Smooth muscle cell (in vitro differentiated cells): ENCODE measurements around the gene UBASH3A. TPM values are rescaled to one million over a fixed set of nuclear protein-coding genes. Genes with fewer than 3 reads are reported as not detected.
"Not testable (repeated sequence)": the region's sequence is repeated elsewhere in the genome, so short reads cannot be mapped to it uniquely, and the experiment has no call there.

Source experiments
- DNase-seq: peaks from one replicate; lab custom pipeline; 2025; ENCODE audit not compliant: unreplicated experiment; lab: John Stamatoyannopoulos, UW
- H2AFZ ChIP-seq: fragments of 200-600 bp; sonication (generic); 2 replicates; pipeline ENCODE4 v1.6.0; 2016; ENCODE audit warnings: antibody characterized with exemption, low read depth, mild to moderate bottlenecking
- H3F3A ChIP-seq: fragments of 200-600 bp; sonication (generic); 2 replicates; pipeline ENCODE4 v1.6.0; 2017; ENCODE audit warnings: antibody characterized with exemption, low read depth
- H3K27ac ChIP-seq: fragments of 200-600 bp; sonication (generic); 2 replicates; pipeline ENCODE4 v1.5.1; 2016; ENCODE audit warnings: low read depth, mild to moderate bottlenecking
- H3K27me3 ChIP-seq: fragments of 200-600 bp; sonication (generic); 2 replicates; pipeline ENCODE4 v1.6.1; 2016; ENCODE audit warnings: low read depth, mild to moderate bottlenecking
- H3K36me3 ChIP-seq: fragments of 200-600 bp; sonication (generic); 2 replicates; pipeline ENCODE4 v1.5.1; 2016; ENCODE audit warnings: low read depth
- H3K4me1 ChIP-seq: fragments of 200-600 bp; sonication (generic); 2 replicates; pipeline ENCODE4 v1.5.1; 2016; ENCODE audit warnings: low read depth
- H3K4me2 ChIP-seq: fragments of 200-600 bp; sonication (generic); 2 replicates; pipeline ENCODE4 v1.6.0; 2016; ENCODE audit warnings: mild to moderate bottlenecking
- H3K4me3 ChIP-seq: fragments of 200-600 bp; sonication (generic); 2 replicates; pipeline ENCODE4 v1.5.1; 2016; ENCODE audit warnings: mild to moderate bottlenecking
- H3K79me2 ChIP-seq: fragments of 200-600 bp; sonication (generic); 2 replicates; pipeline ENCODE4 v1.6.0; 2016; ENCODE audit warnings: low read depth, mild to moderate bottlenecking
- H3K9ac ChIP-seq: fragments of 200-600 bp; sonication (generic); 2 replicates; pipeline ENCODE4 v1.6.0; 2016; ENCODE audit warnings: low read depth
- H3K9me3 ChIP-seq: fragments of 200-600 bp; sonication (generic); replicated peaks from 2 replicates; pipeline ENCODE4 v1.5.1; 2016; ENCODE audit warnings: low read depth
- H4K20me1 ChIP-seq: fragments of 200-600 bp; sonication (generic); 2 replicates; pipeline ENCODE4 v1.6.0; 2016; ENCODE audit warnings: low read depth
- CTCF ChIP-seq: fragments of 200-600 bp; sonication (generic); IDR thresholded peaks from 2 replicates; pipeline ENCODE4 v1.5.1; 2017; ENCODE audit warnings: borderline replicate concordance, mild to moderate bottlenecking, antibody characterized with exemption; ENCODE audit not compliant: insufficient read depth, poor library complexity, severe bottlenecking
- WGBS: methylation state at CpG from one replicate; pipeline ENCODE4 v1.1.7; 2016; ENCODE audit warnings: low lambda C conversion rate; 5-methylcytosine and 5-hydroxymethylcytosine counted together
- polyA plus RNA-seq: library from polyadenylated mRNA; unstranded; fragments of >200 nt; fragmentation: Nextera tagmentation; extraction: Ambion mirVana; gene quantifications from 2 replicates; pipeline ENCODE4 v1.2.1, GENCODE V29; 2016
- total RNA-seq: library from RNA; depleted of rRNA; stranded (reverse); fragments of >200 nt; gene quantifications from 2 replicates; pipeline ENCODE4 v1.2.3, GENCODE V29; 2014

UBASH3A gene
- total and polyA plus RNA-seq, 2 experiments from 2014 or later, result not detected

- H3K27me3 ChIP-seq, result no peaks in the 10 kb centered on the region
- no peak for DNase-seq
- no peak overlapping the region for H2AFZ ChIP-seq
- no peaks in the 10 kb centered on the region for H3K36me3 ChIP-seq
- H3K27ac ChIP-seq, result no peak overlapping the region
- H4K20me1 ChIP-seq, result no peaks in the 10 kb centered on the region
- TF ChIP-seq CTCF, result no peak
- no peak overlapping the region for H3K9ac ChIP-seq
- WGBS, result 92% methylated on average over 5 of the region's 5 CpGs
- H3K4me2 ChIP-seq, result no peak overlapping the region
- H3K9me3 ChIP-seq, result no peaks in the 10 kb centered on the region
- H3K4me3 ChIP-seq, result no peak overlapping the region
- no peaks in the 10 kb centered on the region for H3K4me1 ChIP-seq
- no peaks in the 10 kb centered on the region for H3K79me2 ChIP-seq
- H3F3A ChIP-seq, result no peaks in the 10 kb centered on the region
These were observed 3.8 kb downstream of the UBASH3A start for GRCh38 chr21:42407476-42407875.

DNA sequence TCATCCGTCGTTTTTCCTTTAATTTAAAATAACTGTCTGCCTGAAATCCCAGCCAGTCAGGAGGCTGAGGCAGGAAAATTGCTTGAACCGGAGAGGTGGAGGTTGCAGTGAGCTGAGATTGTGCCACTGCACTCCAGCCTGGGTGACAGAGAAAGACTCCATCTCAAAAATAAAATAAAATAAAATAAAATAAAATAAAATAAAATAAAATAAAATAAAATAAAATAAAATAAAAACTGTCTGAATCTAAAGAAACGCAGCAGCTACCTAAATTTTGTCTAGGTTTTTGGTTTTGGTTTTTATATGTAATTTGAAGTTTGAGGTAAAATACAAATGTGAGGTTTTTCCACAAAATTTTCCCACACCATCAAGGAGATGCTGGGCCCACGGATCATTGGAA, 5.0 kb downstream of the UBASH3A start:
- 92% methylated on average over 5 of the region's 5 CpGs for WGBS
- H3K27ac ChIP-seq, H3F3A ChIP-seq, H2AFZ ChIP-seq, H3K79me2 ChIP-seq, H3K4me1 ChIP-seq, H3K27me3 ChIP-seq, H3K9me3 ChIP-seq, DNase-seq, H3K4me3 ChIP-seq, H4K20me1 ChIP-seq, H3K9ac ChIP-seq, H3K36me3 ChIP-seq, H3K4me2 ChIP-seq: not testable (repeated sequence)

GRCh38 chr21:42409366-42409765, 5.7 kb downstream of the UBASH3A start:
- H3K9me3 ChIP-seq, result no peaks in the 10 kb centered on the region
- TF ChIP-seq CTCF, result no peak
- H3K4me1 ChIP-seq, result no peaks in the 10 kb centered on the region
- H2AFZ ChIP-seq, result no peak overlapping the region
- H3K79me2 ChIP-seq, result no peaks in the 10 kb centered on the region
- 64% methylated on average over 7 of the region's 7 CpGs for WGBS
- H3K36me3 ChIP-seq, result no peaks in the 10 kb centered on the region
- no peak overlapping the region for H3K4me2 ChIP-seq
- no peak overlapping the region for H3K9ac ChIP-seq
- DNase-seq, result no peak
- H3K4me3 ChIP-seq, result no peak overlapping the region
- no peaks in the 10 kb centered on the region for H4K20me1 ChIP-seq
- no peaks in the 10 kb centered on the region for H3K27me3 ChIP-seq
- no peak overlapping the region for H3K27ac ChIP-seq
- no peaks in the 10 kb centered on the region for H3F3A ChIP-seq

DNA sequence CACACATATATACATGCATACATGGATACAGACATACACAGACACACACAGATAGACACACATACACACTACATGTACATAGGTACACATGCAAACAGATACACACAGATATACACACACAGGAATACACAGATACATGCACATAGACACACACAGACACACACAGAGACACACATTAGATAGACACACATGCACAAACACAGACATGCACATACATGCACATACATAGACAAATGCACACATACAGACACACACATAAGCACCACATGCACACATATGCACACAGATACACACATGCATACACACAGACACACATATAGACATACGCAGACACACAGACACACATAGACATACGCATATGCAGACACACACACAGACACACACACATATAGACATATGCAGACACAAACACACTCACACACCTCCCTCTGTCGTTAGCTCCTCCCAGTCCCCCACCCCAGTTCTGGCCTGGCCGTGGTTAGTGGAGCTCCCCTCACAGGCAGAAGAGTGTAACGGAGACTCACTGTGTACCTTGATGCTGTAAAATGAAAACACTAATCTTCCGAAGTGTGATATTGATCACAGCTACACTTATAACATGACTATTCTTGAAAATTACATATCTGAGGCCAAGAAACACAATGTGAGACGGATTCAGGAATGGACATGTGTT, 7.6 kb downstream of the UBASH3A start:
- Histone ChIP-seq H2AFZ (peak overlapping the region; percentile 41), H3K4me2 (no peak overlapping the region), H3K9me3 (no peaks in the 10 kb centered on the region), H4K20me1 (no peaks in the 10 kb centered on the region), H3F3A (no peaks in the 10 kb centered on the region), H3K27me3 (no peaks in the 10 kb centered on the region), H3K4me1 (no peaks in the 10 kb centered on the region), H3K79me2 (no peaks in the 10 kb centered on the region), H3K27ac (peak overlapping the region; percentile 21), H3K36me3 (no peaks in the 10 kb centered on the region), H3K9ac (no peak overlapping the region), H3K4me3 (no peak overlapping the region)
- no peak for TF ChIP-seq CTCF
- no peak for DNase-seq
- 73% methylated on average over 7 of the region's 7 CpGs for WGBS
